HG03103 (cell line): Measurements from ENCODE around the gene CEP85L.
A peak's percentile ranks its signal among the peaks of the same experiment; 100 is the strongest.

Experiments used
- ATAC-seq: cut with Tn5 transposase; IDR thresholded peaks from one replicate; pipeline ENCODE4 v1.9.1; 2021; ENCODE audit warnings: low read depth; ENCODE audit not compliant: unreplicated experiment

Gene CEP85L

GRCh38 chr6:118651282-118652050 lies at the start of gene CEP85L:
TSS of gene CEP85L (minus strand) at chr6:118651591. CDS start at chr6:118651269, 322 bp downstream.
- ATAC-seq, result peak; percentile 87

- ATAC-seq, result no peak
Measured at GRCh38 chr6:118700531-118700930, 49.1 kb upstream of the CEP85L start.

GRCh38 chr6:118697554-118697953 lies 46.2 kb upstream of the CEP85L start:
- ATAC-seq, result no peak

- ATAC-seq, result no peak
Measured at GRCh38 chr6:118696271-118696670, 44.9 kb upstream of the CEP85L start.

- ATAC-seq, result no peak
Measured at GRCh38 chr6:118693562-118693961, 42.2 kb upstream of the CEP85L start.

- no peak for ATAC-seq
Measured at GRCh38 chr6:118685823-118686449, 34.5 kb upstream of the CEP85L start.

- ATAC-seq, result no peak
Measured at GRCh38 chr6:118683881-118684872, 32.8 kb upstream of the CEP85L start.

- ATAC-seq, result no peak
Measured at GRCh38 chr6:118680452-118681095, 29.2 kb upstream of the CEP85L start.

- no peak for ATAC-seq
Measured at GRCh38 chr6:118679327-118679901, 28.0 kb upstream of the CEP85L start.

- ATAC-seq, result no peak
Measured at GRCh38 chr6:118678866-118679265, 27.5 kb upstream of the CEP85L start.

- no peak for ATAC-seq
Measured at GRCh38 chr6:118677193-118677592, 25.8 kb upstream of the CEP85L start.

GRCh38 chr6:118675225-118675624 lies 23.8 kb upstream of the CEP85L start:
- ATAC-seq, result no peak

- ATAC-seq, result no peak
Measured at GRCh38 chr6:118674772-118675171, 23.4 kb upstream of the CEP85L start.

- no peak for ATAC-seq
Measured at GRCh38 chr6:118672678-118673077, 21.3 kb upstream of the CEP85L start.

- ATAC-seq, result no peak
Measured at GRCh38 chr6:118669561-118669960, 18.2 kb upstream of the CEP85L start.

- ATAC-seq, result no peak
Measured at GRCh38 chr6:118668761-118669385, 17.5 kb upstream of the CEP85L start.

GRCh38 chr6:118667988-118668387 lies 16.6 kb upstream of the CEP85L start:
- no peak for ATAC-seq

GRCh38 chr6:118665011-118665410 lies 13.6 kb upstream of the CEP85L start:
- no peak for ATAC-seq
